Measurements from ENCODE around the gene PLA2G15.

DNA sequence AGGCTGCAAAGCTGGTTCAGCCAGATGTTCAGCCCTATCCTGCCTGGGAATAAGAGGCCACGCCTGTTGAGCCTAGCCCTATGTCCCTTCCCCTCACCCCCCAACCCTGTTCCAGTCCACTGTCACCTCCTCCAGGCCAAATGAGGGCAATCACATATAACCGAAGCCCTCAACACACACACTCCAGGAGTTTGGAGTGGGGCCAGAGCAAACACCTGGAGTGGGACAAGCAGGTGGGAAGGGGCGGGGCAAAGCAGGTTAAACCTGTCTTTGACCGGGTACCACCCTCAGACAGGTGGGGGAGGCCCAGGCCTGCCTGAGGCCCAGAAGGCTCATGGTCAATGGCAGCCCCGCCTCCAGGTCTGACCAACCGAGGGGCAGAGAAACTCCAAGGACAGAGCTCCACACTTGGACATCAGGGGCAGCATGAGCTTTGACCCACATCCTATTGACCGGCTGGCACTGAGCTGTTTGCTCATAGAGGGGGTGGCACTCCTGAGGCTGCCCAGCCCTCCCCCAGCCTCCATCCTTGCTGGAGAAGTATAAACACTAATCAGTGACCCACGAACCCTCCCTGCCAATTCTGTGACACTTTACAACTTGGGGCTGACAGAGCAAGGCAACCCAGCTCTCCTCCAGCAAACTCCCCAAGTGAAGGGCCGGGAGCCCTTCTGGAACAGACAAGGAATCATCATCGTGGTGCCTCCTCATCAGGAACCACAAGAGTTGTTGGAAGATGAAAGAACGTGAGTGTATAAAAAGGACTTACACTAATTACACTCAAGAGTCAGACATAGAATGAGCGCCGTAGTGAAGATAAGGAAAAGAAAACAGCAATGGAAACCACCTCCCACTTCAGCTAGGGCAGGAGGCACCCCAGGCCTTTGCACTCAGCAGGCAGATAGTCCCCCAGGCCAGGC, 10.7 kb upstream of the PLA2G15 start:
- no peak for TF ChIP-seq EZH2phosphoT487 (conservative IDR thresholded peaks at IDR 0.05; ENCODE audit: low read length)
- TF ChIP-seq, protein P1, sequence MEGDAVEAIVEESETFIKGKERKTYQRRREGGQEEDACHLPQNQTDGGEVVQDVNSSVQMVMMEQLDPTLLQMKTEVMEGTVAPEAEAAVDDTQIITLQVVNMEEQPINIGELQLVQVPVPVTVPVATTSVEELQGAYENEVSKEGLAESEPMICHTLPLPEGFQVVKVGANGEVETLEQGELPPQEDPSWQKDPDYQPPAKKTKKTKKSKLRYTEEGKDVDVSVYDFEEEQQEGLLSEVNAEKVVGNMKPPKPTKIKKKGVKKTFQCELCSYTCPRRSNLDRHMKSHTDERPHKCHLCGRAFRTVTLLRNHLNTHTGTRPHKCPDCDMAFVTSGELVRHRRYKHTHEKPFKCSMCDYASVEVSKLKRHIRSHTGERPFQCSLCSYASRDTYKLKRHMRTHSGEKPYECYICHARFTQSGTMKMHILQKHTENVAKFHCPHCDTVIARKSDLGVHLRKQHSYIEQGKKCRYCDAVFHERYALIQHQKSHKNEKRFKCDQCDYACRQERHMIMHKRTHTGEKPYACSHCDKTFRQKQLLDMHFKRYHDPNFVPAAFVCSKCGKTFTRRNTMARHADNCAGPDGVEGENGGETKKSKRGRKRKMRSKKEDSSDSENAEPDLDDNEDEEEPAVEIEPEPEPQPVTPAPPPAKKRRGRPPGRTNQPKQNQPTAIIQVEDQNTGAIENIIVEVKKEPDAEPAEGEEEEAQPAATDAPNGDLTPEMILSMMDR (IDR thresholded peaks at IDR 0.05; ENCODE audit: insufficient read depth, low read length, poor library complexity, severe bottlenecking) = no peak
